ENCODE data around the gene BRD1. TPM values are rescaled to one million over a fixed set of nuclear protein-coding genes. Genes with fewer than 3 reads are reported as not detected.

BRD1 gene
- total RNA-seq, 1 donor from 2014 or later = 40.3 TPM

DNA sequence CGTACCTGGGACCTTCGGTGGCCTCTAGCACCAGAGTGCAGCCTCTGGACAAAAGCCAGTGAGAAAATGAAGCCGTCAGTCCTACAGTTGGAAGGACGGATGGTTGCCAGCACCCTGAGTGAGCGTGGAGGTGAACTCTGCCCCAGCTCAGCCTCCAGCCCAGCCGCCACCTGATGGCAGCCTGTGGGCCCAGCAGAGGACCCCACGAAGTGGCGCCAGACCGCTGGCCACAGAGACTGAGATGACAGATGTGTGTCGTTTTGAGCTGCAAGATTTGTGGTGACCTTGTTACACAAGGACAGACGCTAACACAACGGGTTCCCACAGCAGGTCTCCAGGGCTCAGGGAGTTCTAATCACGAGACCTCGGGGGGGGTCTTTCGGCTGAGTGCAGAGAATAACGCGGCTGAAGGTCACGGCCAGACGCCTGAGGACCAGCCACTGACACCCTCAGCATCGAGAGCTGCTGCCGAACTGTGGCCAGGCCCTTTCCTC, 75.0 kb downstream of the BRD1 start:
- no peak for DNase-seq (ENCODE audit: low spot score)
- Mint-ChIP-seq H3K4me3 (ENCODE audit: unreplicated experiment) (no peak overlapping the region), H3K9me3 (ENCODE audit: unreplicated experiment) (no peaks in the 10 kb centered on the region), H3K27ac (ENCODE audit: unreplicated experiment) (no peak overlapping the region), H3K27me3 (ENCODE audit: unreplicated experiment) (peaks cover 8% of the 10 kb centered on the region), H3K4me1 (ENCODE audit: unreplicated experiment) (no peaks in the 10 kb centered on the region), H3K36me3 (ENCODE audit: low read depth, unreplicated experiment) (no peaks in the 10 kb centered on the region)
- TF ChIP-seq, protein P1, sequence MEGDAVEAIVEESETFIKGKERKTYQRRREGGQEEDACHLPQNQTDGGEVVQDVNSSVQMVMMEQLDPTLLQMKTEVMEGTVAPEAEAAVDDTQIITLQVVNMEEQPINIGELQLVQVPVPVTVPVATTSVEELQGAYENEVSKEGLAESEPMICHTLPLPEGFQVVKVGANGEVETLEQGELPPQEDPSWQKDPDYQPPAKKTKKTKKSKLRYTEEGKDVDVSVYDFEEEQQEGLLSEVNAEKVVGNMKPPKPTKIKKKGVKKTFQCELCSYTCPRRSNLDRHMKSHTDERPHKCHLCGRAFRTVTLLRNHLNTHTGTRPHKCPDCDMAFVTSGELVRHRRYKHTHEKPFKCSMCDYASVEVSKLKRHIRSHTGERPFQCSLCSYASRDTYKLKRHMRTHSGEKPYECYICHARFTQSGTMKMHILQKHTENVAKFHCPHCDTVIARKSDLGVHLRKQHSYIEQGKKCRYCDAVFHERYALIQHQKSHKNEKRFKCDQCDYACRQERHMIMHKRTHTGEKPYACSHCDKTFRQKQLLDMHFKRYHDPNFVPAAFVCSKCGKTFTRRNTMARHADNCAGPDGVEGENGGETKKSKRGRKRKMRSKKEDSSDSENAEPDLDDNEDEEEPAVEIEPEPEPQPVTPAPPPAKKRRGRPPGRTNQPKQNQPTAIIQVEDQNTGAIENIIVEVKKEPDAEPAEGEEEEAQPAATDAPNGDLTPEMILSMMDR (IDR thresholded peaks at IDR 0.05; ENCODE audit: unreplicated experiment) = no peak

DNA sequence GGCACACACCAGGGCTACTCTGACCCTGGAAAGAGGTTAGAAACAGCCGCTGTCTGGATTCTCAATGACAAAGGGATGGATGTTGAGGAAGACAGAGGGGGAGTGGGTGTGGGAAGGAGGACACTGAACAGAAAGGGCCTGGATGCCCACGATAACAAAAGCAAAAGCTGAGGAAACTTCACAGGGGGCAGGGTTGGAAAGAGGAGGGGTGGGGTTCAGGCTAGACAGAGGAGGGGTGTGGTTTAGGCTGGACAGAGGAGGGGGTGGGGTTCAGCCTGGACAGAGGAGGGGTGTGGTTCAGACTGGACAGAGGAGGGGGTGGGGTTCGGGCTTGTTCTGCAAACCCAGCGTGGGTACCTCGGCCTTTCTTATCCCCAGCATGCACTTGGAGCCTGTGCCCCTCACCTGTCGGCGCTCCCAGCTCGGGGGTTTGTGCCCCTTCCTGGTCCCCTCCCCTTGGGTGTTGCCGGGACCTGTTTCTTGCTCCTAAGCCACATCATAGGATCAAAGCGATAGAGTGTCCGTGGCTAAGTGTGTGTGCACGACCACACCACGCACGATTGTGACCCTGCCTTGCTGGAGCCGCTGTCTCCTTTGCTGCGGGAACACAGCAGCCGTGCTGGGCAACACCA, 75.6 kb downstream of the BRD1 start:
- Mint-ChIP-seq H3K4me3 (ENCODE audit: unreplicated experiment) (no peak overlapping the region), H3K27ac (ENCODE audit: unreplicated experiment) (no peak overlapping the region), H3K9me3 (ENCODE audit: unreplicated experiment) (no peaks in the 10 kb centered on the region), H3K36me3 (ENCODE audit: low read depth, unreplicated experiment) (no peaks in the 10 kb centered on the region), H3K4me1 (ENCODE audit: unreplicated experiment) (no peaks in the 10 kb centered on the region), H3K27me3 (ENCODE audit: unreplicated experiment) (peaks cover 8% of the 10 kb centered on the region)
- TF ChIP-seq, protein P1 (IDR thresholded peaks at IDR 0.05; ENCODE audit: unreplicated experiment) = no peak
- no peak for DNase-seq (ENCODE audit: low spot score)

DNA sequence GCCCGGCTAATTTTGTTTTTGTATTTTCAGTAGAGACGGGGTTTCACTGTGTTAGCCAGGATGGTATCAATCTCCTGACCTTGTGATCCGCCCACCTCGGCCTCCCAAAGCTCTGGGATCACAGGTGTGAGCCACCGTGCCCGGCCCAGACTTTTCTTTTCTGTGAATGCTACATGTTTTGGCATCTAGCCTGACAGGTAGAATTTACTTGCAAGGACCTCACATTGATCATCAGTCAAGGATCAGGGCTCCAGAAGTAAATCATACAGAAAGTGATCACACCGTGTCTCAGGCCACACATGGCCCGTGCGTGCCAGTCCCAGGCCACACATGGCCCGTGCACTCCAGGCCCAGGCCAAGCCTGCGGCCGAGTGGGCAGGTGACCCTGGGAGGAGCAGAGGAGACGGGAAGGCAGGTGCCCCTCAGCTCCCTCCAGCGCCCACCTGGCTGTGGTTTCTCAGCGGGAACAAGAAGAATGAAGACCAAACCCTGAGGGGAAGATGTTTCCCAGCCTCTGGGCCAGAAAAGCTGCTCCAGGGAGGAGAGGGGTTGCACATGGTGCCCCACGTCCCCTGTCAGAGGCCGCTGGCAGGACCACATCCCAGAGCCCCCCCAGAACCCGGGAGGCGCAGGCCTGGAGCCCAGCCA, 76.2 kb downstream of the BRD1 start:
- no peaks in the 10 kb centered on the region for H3K9me3 Mint-ChIP-seq (ENCODE audit: unreplicated experiment)
- no peak for DNase-seq (ENCODE audit: low spot score)
- no peak overlapping the region for H3K4me3 Mint-ChIP-seq (ENCODE audit: unreplicated experiment)
- TF ChIP-seq, protein P1 (IDR thresholded peaks at IDR 0.05; ENCODE audit: unreplicated experiment) = no peak
- H3K27me3 Mint-ChIP-seq (ENCODE audit: unreplicated experiment) = peaks cover 8% of the 10 kb centered on the region
- no peaks in the 10 kb centered on the region for H3K4me1 Mint-ChIP-seq (ENCODE audit: unreplicated experiment)
- H3K36me3 Mint-ChIP-seq (ENCODE audit: low read depth, unreplicated experiment) = no peaks in the 10 kb centered on the region
- no peak overlapping the region for H3K27ac Mint-ChIP-seq (ENCODE audit: unreplicated experiment)

DNA sequence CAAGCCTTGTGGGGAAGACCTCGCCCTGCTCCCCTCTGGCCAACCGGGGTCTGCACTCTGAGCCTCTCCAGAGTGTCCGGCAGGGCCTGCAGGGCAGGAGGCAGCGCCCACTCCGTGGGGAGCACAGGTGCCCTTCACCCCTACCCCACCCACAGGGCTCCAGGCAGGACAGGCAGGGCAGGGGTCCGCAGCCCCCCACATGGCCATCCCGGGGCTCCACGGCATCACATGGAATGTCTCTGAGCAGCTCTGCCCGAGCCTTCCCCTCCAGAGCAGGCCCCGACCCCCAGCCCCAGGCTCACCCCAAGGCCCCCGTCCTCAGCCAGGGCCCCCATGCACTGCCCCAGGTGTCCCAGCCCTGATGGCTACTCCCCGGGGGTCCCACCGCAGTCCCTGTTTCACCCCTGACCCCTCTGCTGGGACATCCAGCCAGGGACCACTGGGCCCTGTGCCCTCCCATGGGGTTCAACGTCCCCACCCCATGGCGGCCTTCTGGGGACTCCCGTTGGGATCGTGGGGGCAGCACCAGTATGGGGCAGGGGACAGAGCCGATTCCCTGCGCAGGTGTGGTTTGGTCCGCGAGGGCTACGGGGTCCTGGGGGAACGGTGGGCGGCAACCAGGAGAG, 77.7 kb downstream of the BRD1 start:
- Mint-ChIP-seq H3K4me3 (ENCODE audit: unreplicated experiment) (no peak overlapping the region), H3K27me3 (ENCODE audit: unreplicated experiment) (peaks cover 4% of the 10 kb centered on the region), H3K27ac (ENCODE audit: unreplicated experiment) (no peak overlapping the region), H3K9me3 (ENCODE audit: unreplicated experiment) (no peaks in the 10 kb centered on the region), H3K36me3 (ENCODE audit: low read depth, unreplicated experiment) (no peaks in the 10 kb centered on the region), H3K4me1 (ENCODE audit: unreplicated experiment) (no peaks in the 10 kb centered on the region)
- DNase-seq (ENCODE audit: low spot score) = no peak
- TF ChIP-seq, protein P1 (IDR thresholded peaks at IDR 0.05; ENCODE audit: unreplicated experiment) = no peak

DNA sequence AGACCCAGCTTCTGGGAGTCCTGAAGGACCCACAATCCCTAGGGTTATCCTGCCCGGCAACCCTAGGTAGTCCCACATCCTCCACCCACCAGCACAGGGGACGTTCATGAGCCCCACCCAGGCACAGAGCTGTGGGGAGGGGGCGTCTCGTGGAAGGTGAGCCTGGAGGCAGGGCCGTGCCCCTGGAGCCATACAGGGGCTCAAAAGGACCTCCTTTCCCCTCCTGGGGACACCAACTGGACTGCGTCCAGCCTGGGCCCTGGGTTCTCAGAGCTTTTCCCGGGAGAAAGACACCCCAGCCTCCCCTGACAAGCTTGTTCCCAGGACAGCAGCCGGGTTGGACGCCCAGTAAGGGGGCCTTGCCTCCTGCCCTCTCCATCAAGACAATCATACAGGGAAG, 78.4 kb downstream of the BRD1 start:
- no peak for DNase-seq (ENCODE audit: low spot score)
- H3K27ac Mint-ChIP-seq (ENCODE audit: unreplicated experiment) = no peak overlapping the region
- H3K36me3 Mint-ChIP-seq (ENCODE audit: low read depth, unreplicated experiment) = no peaks in the 10 kb centered on the region
- no peaks in the 10 kb centered on the region for H3K9me3 Mint-ChIP-seq (ENCODE audit: unreplicated experiment)
- no peaks in the 10 kb centered on the region for H3K4me1 Mint-ChIP-seq (ENCODE audit: unreplicated experiment)
- peaks cover 4% of the 10 kb centered on the region for H3K27me3 Mint-ChIP-seq (ENCODE audit: unreplicated experiment)
- TF ChIP-seq, protein P1 (IDR thresholded peaks at IDR 0.05; ENCODE audit: unreplicated experiment) = no peak
- H3K4me3 Mint-ChIP-seq (ENCODE audit: unreplicated experiment) = no peak overlapping the region

Data from endothelial cell (in vitro differentiated cells).